H9 (cell line): ENCODE measurements around the gene KCNG3. TPM values are rescaled to one million over a fixed set of nuclear protein-coding genes. Genes with fewer than 3 reads are reported as not detected.

Experiments
- DNase-seq: peaks from one replicate; pipeline ENCODE4 v3.0.0-alpha.2; 2017
- H2AFZ ChIP-seq: one replicate; pipeline ENCODE4 v1.6.1; 2013; ENCODE audit warnings: mild to moderate bottlenecking, low read length, control low read depth, moderate library complexity
- H2AK5ac ChIP-seq: 2 replicates; pipeline ENCODE4 v1.6.1; 2013; ENCODE audit warnings: low read length, control low read depth, mixed read lengths; ENCODE audit not compliant: insufficient read length
- H2BK120ac ChIP-seq: one replicate; pipeline ENCODE4 v1.6.1; 2013; ENCODE audit warnings: low read depth, mild to moderate bottlenecking, low read length, control low read depth, inconsistent platforms; ENCODE audit not compliant: poor library complexity, severe bottlenecking
- H2BK12ac ChIP-seq: 2 replicates; pipeline ENCODE4 v1.6.1; 2013; ENCODE audit warnings: low read length, control low read depth, mixed read lengths, low read depth; ENCODE audit not compliant: insufficient read length
- H2BK15ac ChIP-seq: 2 replicates; pipeline ENCODE4 v1.6.1; 2013; ENCODE audit warnings: low read depth, low read length, control low read depth
- H2BK20ac ChIP-seq: one replicate; pipeline ENCODE4 v1.6.1; 2013; ENCODE audit warnings: low read depth, mild to moderate bottlenecking, low read length, control low read depth, inconsistent platforms; ENCODE audit not compliant: poor library complexity, severe bottlenecking
- H2BK5ac ChIP-seq: 2 replicates; pipeline ENCODE4 v1.6.1; 2013; ENCODE audit warnings: low read length, control low read depth, mixed read lengths; ENCODE audit not compliant: insufficient read length
- H3K14ac ChIP-seq: 2 replicates; pipeline ENCODE4 v1.6.1; 2013; ENCODE audit warnings: low read length, control low read depth; ENCODE audit not compliant: insufficient read depth
- H3K18ac ChIP-seq: 2 replicates; pipeline ENCODE4 v1.6.1; 2013; ENCODE audit warnings: low read depth, mild to moderate bottlenecking, mixed read lengths, low read length, control low read depth; ENCODE audit not compliant: insufficient read length
- H3K23ac ChIP-seq: 2 replicates; pipeline ENCODE4 v1.6.1; 2013; ENCODE audit warnings: low read length, control low read depth, mixed read lengths, low read depth; ENCODE audit not compliant: insufficient read length
- H3K23me2 ChIP-seq: 2 replicates; pipeline ENCODE4 v1.6.1; 2013; ENCODE audit warnings: low read depth, mild to moderate bottlenecking, mixed read lengths, low read length, control low read depth; ENCODE audit not compliant: insufficient read length, poor library complexity, severe bottlenecking
- H3K27ac ChIP-seq: 2 replicates; pipeline ENCODE4 v1.5.1; 2013; ENCODE audit warnings: low read length, control low read depth, mixed read lengths, low read depth; ENCODE audit not compliant: insufficient read length
- H3K27me3 ChIP-seq: 2 replicates; pipeline ENCODE4 v1.6.1; 2013; ENCODE audit warnings: low read length, control low read depth, inconsistent platforms; ENCODE audit not compliant: insufficient read depth
- H3K4ac ChIP-seq: 2 replicates; pipeline ENCODE4 v1.6.1; 2013; ENCODE audit warnings: low read depth, mild to moderate bottlenecking, control low read depth, inconsistent platforms, low read length, moderate library complexity
- H3K4me1 ChIP-seq: 2 replicates; pipeline ENCODE4 v1.6.1; 2013; ENCODE audit warnings: low read length, control low read depth, inconsistent platforms; ENCODE audit not compliant: insufficient read depth
- H3K4me2 ChIP-seq: 2 replicates; pipeline ENCODE4 v1.6.1; 2013; ENCODE audit warnings: low read length, control low read depth, mixed read lengths; ENCODE audit not compliant: insufficient read length, insufficient read depth
- H3K56ac ChIP-seq: 2 replicates; pipeline ENCODE4 v1.6.1; 2013; ENCODE audit warnings: low read depth, mild to moderate bottlenecking, mixed read lengths, low read length, control low read depth; ENCODE audit not compliant: insufficient read length
- H3K79me1 ChIP-seq: 2 replicates; pipeline ENCODE4 v1.6.1; 2013; ENCODE audit warnings: low read depth, mild to moderate bottlenecking, moderate library complexity, low read length, control low read depth, inconsistent platforms; ENCODE audit not compliant: insufficient read depth, poor library complexity, severe bottlenecking
- H3K79me2 ChIP-seq: 2 replicates; pipeline ENCODE4 v1.6.1; 2013; ENCODE audit warnings: low read length, control low read depth, inconsistent platforms; ENCODE audit not compliant: insufficient read depth
- H3K9ac ChIP-seq: 2 replicates; pipeline ENCODE4 v1.6.1; 2013; ENCODE audit warnings: low read length, control low read depth, mixed read lengths; ENCODE audit not compliant: insufficient read length; ENCODE audit errors: extremely low read depth
- H3K9me3 ChIP-seq: one replicate; pipeline ENCODE4 v1.6.1; 2013; ENCODE audit warnings: low read depth, low read length, inconsistent platforms; ENCODE audit not compliant: control insufficient read depth
- H3T11ph ChIP-seq: one replicate; pipeline ENCODE4 v1.6.1; 2013; ENCODE audit warnings: mild to moderate bottlenecking, low read length, control low read depth, inconsistent platforms
- H4K20me1 ChIP-seq: one replicate; pipeline ENCODE4 v1.6.1; 2013; ENCODE audit not compliant: control insufficient read depth, insufficient read length, insufficient read depth
- H4K5ac ChIP-seq: 2 replicates; pipeline ENCODE4 v1.6.1; 2013; ENCODE audit warnings: low read depth, mild to moderate bottlenecking, mixed read lengths, low read length, control low read depth; ENCODE audit not compliant: insufficient read length
- H4K8ac ChIP-seq: replicated peaks from 2 replicates; pipeline ENCODE4 v1.6.1; 2013; ENCODE audit warnings: low read length, control low read depth, mixed read lengths, low read depth; ENCODE audit not compliant: insufficient read length
- H4K91ac ChIP-seq: 2 replicates; pipeline ENCODE4 v1.6.1; 2013; ENCODE audit warnings: low read depth, mild to moderate bottlenecking, moderate library complexity, mixed read lengths, low read length, control low read depth; ENCODE audit not compliant: insufficient read length
- H3K27ac Mint-ChIP-seq, 3 experiments: 2 replicates in 2 of 3; 3 replicates in 1 of 3; pipeline ENCODE4 v1.8.0; 2020 to 2021; ENCODE audit warnings: mixed read lengths in 3 of 3, mild to moderate bottlenecking in 1 of 3, moderate library complexity in 1 of 3
- H3K27me3 Mint-ChIP-seq: 2 replicates; pipeline ENCODE4 v1.8.0; 2021; ENCODE audit warnings: low read depth, mild to moderate bottlenecking, moderate library complexity, mixed read lengths
- H3K36me3 Mint-ChIP-seq, 3 experiments: 2 replicates in 2 of 3; 3 replicates in 1 of 3; pipeline ENCODE4 v1.8.0; 2020 to 2021; ENCODE audit warnings: low read depth in 3 of 3, mixed read lengths in 3 of 3; ENCODE audit not compliant: insufficient read depth in 1 of 3
- H3K4me1 Mint-ChIP-seq, 2 experiments: 2 replicates each; pipeline ENCODE4 v1.8.0; 2020; ENCODE audit warnings: mixed read lengths in 2 of 2
- H3K4me3 Mint-ChIP-seq, 2 experiments: 2 replicates in 1 of 2; 3 replicates in 1 of 2; pipeline ENCODE4 v1.8.0; 2020 to 2021; ENCODE audit warnings: mild to moderate bottlenecking in 2 of 2, mixed read lengths in 2 of 2, moderate library complexity in 1 of 2
- H3K9me3 Mint-ChIP-seq, 2 experiments: 2 replicates in 1 of 2; 3 replicates in 1 of 2; pipeline ENCODE4 v1.8.0; 2020; ENCODE audit warnings: mild to moderate bottlenecking in 2 of 2, mixed read lengths in 2 of 2, moderate library complexity in 1 of 2
- WGBS: extraction: QIAGEN DNeasy Blood & Tissue Kit; methylation state at CpG from one replicate; pipeline ENCODE4 v1.1.7; 2013; ENCODE audit warnings: missing lambda C conversion rate, low lambda C conversion rate, mixed read lengths; ENCODE audit not compliant: insufficient read length; ENCODE audit errors: extremely low coverage; 5-methylcytosine and 5-hydroxymethylcytosine counted together
- total RNA-seq: library from RNA; stranded (reverse); gene quantifications from 2 replicates; pipeline ENCODE4 v1.2.1, GENCODE V29; 2021
- TF ChIP-seq, protein P1 (sequence below): fragments of 200-600 bp; sonication (generic); conservative IDR thresholded peaks from 3 replicates; pipeline ENCODE4 v1.8.0; 2021; ENCODE audit warnings: antibody characterized with exemption, mild to moderate bottlenecking

The KCNG3 gene
- total RNA-seq, 1 experiment from 2014 or later: 16.5 TPM

DNA sequence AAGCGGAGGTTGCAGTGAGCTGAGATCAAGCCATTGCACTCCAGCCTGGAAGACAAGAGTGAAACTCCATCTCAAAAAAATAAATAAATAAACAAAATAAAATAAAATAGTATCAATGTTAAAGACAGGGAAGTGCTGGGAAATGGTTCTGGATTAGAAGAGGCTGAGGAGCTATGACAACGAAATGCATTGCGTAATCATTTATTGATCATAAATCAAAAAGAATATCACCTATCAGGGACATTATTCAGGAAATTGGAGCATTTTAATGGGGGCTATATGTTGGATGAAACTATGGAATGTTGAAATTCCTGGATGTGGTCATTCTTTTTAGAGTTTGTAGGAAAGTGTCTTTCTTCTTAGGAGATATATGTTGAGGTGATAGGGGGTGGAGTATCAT is 43.7 kb upstream of the KCNG3 start:
- Mint-ChIP-seq H3K9me3 (peaks cover 2 to 3% of the 10 kb centered on the region in 2 experiments; a peak in 2 of 5 replicates), H3K27ac (no peak overlapping the region), H3K36me3 (peaks cover 0 to 7% (median 4%) of the 10 kb centered on the region in 3 experiments; a peak in 4 of 7 replicates), H3K27me3 (no peaks in the 10 kb centered on the region), H3K4me3 (no peak overlapping the region), H3K4me1 (peaks cover 12 to 18% of the 10 kb centered on the region in 2 experiments)
- Histone ChIP-seq H3K14ac (no peak overlapping the region), H2AK5ac (no peak overlapping the region), H4K8ac (no peak overlapping the region), H3K23me2 (no peaks in the 10 kb centered on the region), H3K4me1 (peaks cover 4% of the 10 kb centered on the region; the same call in 1 of the 2 replicates), H2AFZ (no peak overlapping the region), H3K23ac (no peak overlapping the region), H4K20me1 (no peaks in the 10 kb centered on the region), H3K18ac (no peak overlapping the region), H2BK12ac (no peak overlapping the region), H3K27me3 (no peaks in the 10 kb centered on the region), H2BK20ac (no peak overlapping the region), H3K79me2 (no peaks in the 10 kb centered on the region), H4K91ac (no peak overlapping the region), H2BK15ac (no peak overlapping the region), H2BK120ac (no peak overlapping the region), H3K9me3 (no peaks in the 10 kb centered on the region), H3K56ac (no peak overlapping the region), H3K4me2 (no peak overlapping the region), H3K79me1 (no peaks in the 10 kb centered on the region), H2BK5ac (no peak overlapping the region), H3K4ac (no peak overlapping the region), H3K9ac (no peak overlapping the region), H4K5ac (no peak overlapping the region), H3T11ph (no peak overlapping the region), H3K27ac (no peak overlapping the region)
- TF ChIP-seq, protein P1, sequence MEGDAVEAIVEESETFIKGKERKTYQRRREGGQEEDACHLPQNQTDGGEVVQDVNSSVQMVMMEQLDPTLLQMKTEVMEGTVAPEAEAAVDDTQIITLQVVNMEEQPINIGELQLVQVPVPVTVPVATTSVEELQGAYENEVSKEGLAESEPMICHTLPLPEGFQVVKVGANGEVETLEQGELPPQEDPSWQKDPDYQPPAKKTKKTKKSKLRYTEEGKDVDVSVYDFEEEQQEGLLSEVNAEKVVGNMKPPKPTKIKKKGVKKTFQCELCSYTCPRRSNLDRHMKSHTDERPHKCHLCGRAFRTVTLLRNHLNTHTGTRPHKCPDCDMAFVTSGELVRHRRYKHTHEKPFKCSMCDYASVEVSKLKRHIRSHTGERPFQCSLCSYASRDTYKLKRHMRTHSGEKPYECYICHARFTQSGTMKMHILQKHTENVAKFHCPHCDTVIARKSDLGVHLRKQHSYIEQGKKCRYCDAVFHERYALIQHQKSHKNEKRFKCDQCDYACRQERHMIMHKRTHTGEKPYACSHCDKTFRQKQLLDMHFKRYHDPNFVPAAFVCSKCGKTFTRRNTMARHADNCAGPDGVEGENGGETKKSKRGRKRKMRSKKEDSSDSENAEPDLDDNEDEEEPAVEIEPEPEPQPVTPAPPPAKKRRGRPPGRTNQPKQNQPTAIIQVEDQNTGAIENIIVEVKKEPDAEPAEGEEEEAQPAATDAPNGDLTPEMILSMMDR: no peak
- WGBS: no CpG with 5 or more reads among the region's 3 CpGs
- DNase-seq: no peak
